HG03139 (cell line): Measurements from ENCODE around the gene PAX2.

Experiments
- ATAC-seq: cut with Tn5 transposase; IDR thresholded peaks from one replicate; pipeline ENCODE4 v1.9.1; 2021; ENCODE audit not compliant: unreplicated experiment

The PAX2 gene

GRCh38 chr10:100738055-100738827, 7.1 kb upstream of the PAX2 start:
- ATAC-seq = no peak

GRCh38 chr10:100739517-100740368, 5.6 kb upstream of the PAX2 start:
- ATAC-seq = no peak

DNA sequence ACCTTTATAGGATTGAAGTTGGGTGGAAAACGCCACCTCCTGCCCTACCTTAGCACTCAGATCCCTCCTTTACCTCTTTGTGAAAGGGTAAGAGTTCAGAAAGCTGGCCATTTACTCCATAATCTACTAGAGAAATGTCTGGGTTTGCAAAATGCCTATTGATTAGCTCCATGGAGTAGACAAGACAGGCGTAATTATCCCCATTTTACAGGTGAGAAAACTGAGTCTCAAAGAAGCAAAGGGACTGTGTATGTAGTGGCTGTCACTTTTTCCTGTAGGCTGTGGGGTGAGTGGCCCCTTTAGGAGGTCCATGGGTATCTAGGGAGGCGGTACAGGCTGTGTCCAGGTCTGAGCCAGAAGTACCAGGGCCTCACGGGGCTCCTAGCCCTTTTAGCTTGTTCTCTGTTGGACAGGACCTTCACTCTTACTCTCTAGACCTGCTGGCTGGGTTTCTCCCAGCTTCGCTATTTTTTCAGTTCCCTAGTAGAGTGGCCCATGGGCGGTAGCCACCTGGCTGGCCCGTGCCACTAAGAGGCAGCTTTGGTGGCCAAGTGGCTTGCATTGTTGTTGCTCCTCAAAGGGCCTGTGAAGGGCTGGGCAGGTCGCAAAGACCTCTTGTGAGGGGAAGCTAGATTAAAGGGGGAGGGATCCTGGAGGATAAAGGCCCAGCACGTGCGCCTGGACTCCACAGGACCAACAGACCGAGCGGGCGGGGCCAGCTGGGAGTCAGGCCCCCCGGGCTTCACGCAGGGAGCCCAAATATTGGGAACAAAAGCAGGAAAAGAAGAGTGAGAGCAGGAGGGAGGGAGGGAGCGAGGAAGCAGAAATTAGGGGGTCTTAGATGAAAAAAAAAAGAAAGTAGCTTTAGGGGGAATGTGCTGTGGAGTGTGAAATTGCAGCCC, 4.7 kb upstream of the PAX2 start:
- no peak for ATAC-seq

- ATAC-seq = no peak
Measured at GRCh38 chr10:100741378-100742075, 3.9 kb upstream of the PAX2 start.

- no peak for ATAC-seq
Measured at GRCh38 chr10:100742076-100742771, 3.2 kb upstream of the PAX2 start.

GRCh38 chr10:100742936-100743335, 2.4 kb upstream of the PAX2 start:
- ATAC-seq = no peak

DNA sequence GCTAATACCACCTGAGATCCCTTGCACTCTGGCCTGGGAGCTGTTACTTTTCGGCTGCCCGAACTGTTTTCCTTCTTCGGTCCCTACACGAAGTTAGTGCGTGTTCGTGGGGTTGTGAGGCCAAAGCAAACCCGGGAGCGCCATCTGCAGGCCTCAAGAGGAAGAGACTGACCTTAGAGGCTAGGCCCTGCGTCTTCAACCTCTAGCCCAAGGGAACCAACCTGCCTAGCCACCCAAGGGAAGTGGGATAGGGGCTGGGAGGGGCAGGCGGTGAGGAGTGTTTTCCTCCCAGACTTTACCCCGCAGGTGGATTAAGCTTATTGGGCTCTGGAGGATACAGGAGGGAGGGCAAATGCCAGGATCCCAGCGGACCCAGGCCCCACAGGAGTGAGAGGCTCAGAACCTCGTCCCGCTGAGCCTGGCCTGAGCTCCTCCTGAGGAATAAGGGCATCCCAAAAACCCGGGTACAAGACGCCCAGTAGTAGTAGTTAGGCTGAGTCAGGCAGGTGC, 1.7 kb upstream of the PAX2 start:
- no peak for ATAC-seq

DNA sequence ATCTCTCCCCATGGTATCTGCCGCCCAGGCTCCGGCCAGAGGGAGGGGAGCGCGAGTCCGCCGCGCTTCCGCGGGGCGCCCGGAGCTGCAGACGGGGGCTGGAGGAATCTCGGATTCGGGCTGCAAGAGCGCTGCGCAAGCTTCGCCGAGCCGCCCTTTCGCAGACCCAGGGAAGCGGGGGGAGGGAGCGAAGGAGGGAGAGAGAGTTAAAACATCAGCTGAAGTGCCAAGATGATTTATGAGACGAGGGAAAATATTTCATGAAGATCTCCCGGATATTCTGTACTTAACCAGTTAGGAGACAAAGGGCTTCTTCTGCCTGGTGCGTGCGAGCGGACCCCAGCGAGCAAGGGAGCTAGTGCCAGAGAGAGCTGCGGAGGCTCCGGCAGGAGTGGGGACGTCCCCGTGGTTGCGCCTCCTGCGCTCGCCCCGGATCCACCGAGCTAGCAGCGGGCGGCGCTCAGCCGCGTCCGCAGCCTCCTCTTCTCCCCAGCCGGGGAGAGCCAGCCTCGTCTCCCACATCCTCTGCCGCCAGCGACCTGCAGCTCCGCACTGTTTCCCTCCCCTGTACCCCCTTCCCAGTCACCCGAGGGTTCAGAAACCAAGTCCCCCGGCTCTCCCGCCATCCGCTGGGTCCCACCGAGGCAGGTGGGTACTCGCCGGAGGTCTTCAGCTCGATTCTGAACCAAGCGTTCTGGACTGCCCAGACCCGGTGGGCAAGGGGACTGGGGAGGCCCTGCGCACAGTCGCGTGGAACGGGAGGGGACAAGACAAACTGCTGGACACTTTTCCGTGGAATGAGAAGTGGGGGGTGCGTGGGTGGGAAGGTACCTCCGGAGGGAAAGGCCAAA, 1.0 kb upstream of the PAX2 start:
- ATAC-seq = no peak

DNA sequence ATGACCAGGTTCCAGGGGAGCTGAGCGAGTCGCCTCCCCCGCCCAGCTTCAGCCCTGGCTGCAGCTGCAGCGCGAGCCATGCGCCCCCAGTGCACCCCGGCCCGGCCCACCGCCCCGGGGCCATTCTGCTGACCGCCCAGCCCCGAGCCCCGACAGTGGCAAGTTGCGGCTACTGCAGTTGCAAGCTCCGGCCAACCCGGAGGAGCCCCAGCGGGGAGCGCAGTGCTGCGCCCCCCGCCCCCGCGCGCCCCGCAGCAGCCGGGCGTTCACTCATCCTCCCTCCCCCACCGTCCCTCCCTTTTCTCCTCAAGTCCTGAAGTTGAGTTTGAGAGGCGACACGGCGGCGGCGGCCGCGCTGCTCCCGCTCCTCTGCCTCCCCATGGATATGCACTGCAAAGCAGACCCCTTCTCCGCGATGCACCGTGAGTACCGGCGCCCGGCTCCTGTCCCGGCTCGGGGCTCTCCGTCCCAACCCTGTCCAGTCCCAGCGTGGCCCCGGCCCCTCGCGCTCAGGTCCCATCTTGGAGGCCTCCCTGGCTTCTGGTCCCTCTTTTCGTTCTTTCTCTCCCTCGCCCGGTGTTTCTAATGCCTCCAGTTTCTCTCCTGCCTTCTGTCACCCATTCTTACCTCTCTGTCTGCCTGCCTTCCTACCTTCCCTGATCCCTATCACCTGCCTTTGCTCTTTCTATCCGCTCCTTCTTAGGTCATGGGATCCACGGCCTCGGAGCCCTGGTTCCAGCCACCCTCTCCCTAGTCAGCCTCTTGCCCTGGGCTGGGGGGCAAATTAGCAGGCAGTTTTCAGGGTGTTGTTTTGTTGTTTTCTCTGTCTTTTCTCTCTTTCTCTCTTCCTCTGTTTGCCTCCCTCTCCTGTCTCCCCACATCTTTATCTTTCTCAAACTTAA, 751 bp downstream of the PAX2 start:
- ATAC-seq = no peak

- ATAC-seq = no peak
Measured at GRCh38 chr10:100746784-100747455, 1.5 kb downstream of the PAX2 start.

DNA sequence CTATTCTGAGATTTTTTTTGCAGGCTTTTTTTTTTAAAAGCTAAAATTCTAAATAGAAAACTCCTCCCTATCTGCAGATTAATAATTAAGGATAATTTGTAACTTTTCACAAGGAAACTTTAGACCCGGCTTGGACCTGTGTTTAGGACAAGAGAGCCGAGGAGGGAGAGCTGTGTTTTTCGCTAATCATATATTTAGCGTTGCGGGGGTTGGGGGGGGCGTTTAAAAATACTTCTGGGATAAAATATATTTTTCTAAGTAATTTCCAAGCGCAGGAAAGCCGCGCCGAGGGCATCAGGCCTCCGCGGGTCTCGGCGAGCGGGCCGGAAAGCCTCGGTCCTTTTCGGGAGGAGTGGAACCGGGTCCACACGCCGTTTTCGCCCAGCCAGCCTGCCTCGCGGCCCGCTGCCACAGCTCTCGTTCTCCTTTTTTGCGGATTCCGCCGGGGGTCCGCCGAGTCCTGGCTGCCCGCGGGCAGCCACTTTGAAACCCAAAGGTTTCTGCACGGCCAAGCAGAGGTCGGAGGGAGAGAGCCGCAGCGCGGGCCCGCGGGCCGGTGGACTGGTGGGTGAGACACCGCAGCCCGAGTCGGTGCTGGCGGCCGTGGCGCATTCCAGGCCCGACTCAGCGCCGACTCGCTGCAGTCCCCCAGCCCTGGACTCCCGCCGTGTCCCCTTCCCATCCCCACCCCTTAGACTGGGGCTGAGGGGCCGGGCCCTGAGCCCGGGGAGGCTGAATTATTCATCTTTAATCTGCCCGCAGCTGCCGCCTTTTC, 2.3 kb downstream of the PAX2 start:
- ATAC-seq = no peak

- ATAC-seq = no peak
Measured at GRCh38 chr10:100748231-100749058, 3.1 kb downstream of the PAX2 start.

DNA sequence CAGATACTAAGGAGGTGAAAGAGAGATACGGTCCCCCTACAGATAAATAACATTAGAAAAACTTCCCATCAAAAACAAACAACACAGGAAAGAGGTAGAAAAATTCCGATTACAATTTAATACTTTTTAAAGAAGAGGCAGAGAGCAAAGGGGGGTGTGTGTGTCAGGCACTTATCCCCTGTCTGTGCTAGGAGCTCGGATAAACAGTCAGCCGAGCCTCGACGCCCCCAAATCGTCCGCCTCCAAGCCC, 3.6 kb downstream of the PAX2 start:
- ATAC-seq = no peak

- ATAC-seq = no peak
Measured at GRCh38 chr10:100749309-100750217, 4.2 kb downstream of the PAX2 start.
